Thyroid gland (tissue), 4 donors: Measurements from ENCODE around the gene SUPT16H. TPM values are rescaled to one million over a fixed set of nuclear protein-coding genes. Genes with fewer than 3 reads are reported as not detected.
A peak's percentile ranks its signal among the peaks of the same experiment; 100 is the strongest.
"Not testable (repeated sequence)": the region's sequence is repeated elsewhere in the genome, so short reads cannot be mapped to it uniquely, and the experiment has no call there.

Experiments used
- DNase-seq, 2 donors: peaks; one replicate each; pipeline ENCODE4 v3.0.0-alpha.2; 2019
- H3K27ac ChIP-seq, 3 donors: fragments of 200-600 bp; sonication (generic); 1 replicate in 2 of 3; 2 replicates in 1 of 3; pipeline ENCODE4 v1.5.1; 2016 to 2019; ENCODE audit warnings: mild to moderate bottlenecking in 1 of 3, moderate library complexity in 1 of 3
- H3K27me3 ChIP-seq: fragments of 200-600 bp; sonication (generic); one replicate; pipeline ENCODE4 v1.5.1; 2019
- H3K36me3 ChIP-seq, 2 donors: fragments of 200-600 bp; sonication (generic); one replicate each; pipeline ENCODE4 v1.5.1; 2016 to 2019
- H3K4me1 ChIP-seq, 2 donors: fragments of 200-600 bp; sonication (generic); one replicate each; pipeline ENCODE4 v1.5.1; 2017 to 2019
- H3K4me3 ChIP-seq, 3 donors: fragments of 200-600 bp; sonication (generic); replicated peaks in 1 of 3; 1 replicate in 2 of 3; 2 replicates in 1 of 3; pipeline ENCODE4 v1.5.1; 2016; ENCODE audit warnings: mild to moderate bottlenecking in 1 of 3
- H3K9me3 ChIP-seq: fragments of 200-600 bp; sonication (generic); one replicate; pipeline ENCODE4 v1.5.1; 2017
- CTCF ChIP-seq, 6 experiments: fragments of 200-600 bp in 3 of 6; fragments of 450-650 bp in 3 of 6; sonication (generic) in 3 of 6; IDR thresholded peaks; one replicate each; pipeline ENCODE4 v1.5.1; 2016 to 2019; ENCODE audit warnings: antibody characterized with exemption in 6 of 6, mild to moderate bottlenecking in 2 of 6, inconsistent platforms in 1 of 6, moderate library complexity in 1 of 6
- POLR2A ChIP-seq, 2 donors: fragments of 450-650 bp; IDR thresholded peaks; one replicate each; pipeline ENCODE4 v1.6.1; 2017; ENCODE audit warnings: antibody characterized with exemption in 2 of 2, mild to moderate bottlenecking in 2 of 2, moderate library complexity in 1 of 2
- WGBS, 2 donors: methylation state at CpG; one replicate each; pipeline ENCODE4 v1.1.5; 2017; 5-methylcytosine and 5-hydroxymethylcytosine counted together
- intact Hi-C: fragments of 100-400 bp; cut with DNase I; formaldehyde crosslinking; loops from one replicate; pipeline ENCODE4 v1.15.1; 2023
- total RNA-seq, 4 donors: library from RNA; depleted of rRNA; stranded (reverse); fragments of >200 nt; gene quantifications; one replicate each; pipeline ENCODE4 v1.2.3, GENCODE V29; 2016

Gene SUPT16H
- total RNA-seq, 4 donors from 2014 or later, result 58.4 to 87.0 (median 69.9) TPM

GRCh38 chr14:21384494-21384851 lies 654 bp upstream of the SUPT16H start:
- DNase-seq, result no peak
- peaks cover 13 to 17% of the 10 kb centered on the region in 2 donors for H3K4me1 ChIP-seq
- 1 to 4% methylated on average over 12 of the region's 12 CpGs for WGBS, 2 donors
- H3K4me3 ChIP-seq, result peak overlapping the region; percentile 12 to 60 (median 29)
- intact Hi-C loops, result loop anchor here (10.0 kb wide), 1 partner anchor 120 kb away; the partner anchor contains the start of gene HNRNPC
- TF ChIP-seq POLR2A (IDR thresholded peaks at IDR 0.05), result no peak
- no peak for TF ChIP-seq CTCF (IDR thresholded peaks at IDR 0.05)
- no peaks in the 10 kb centered on the region for H3K27me3 ChIP-seq
- H3K27ac ChIP-seq, result peak overlapping the region; percentile 62 to 88 (median 78)
- H3K9me3 ChIP-seq, result no peaks in the 10 kb centered on the region
- H3K36me3 ChIP-seq, result peaks cover 0 to 22% of the 10 kb centered on the region in 2 donors

- no peak for TF ChIP-seq CTCF (IDR thresholded peaks at IDR 0.05)
- no peak for TF ChIP-seq POLR2A (IDR thresholded peaks at IDR 0.05)
- H3K36me3 ChIP-seq, result peaks cover 0 to 17% of the 10 kb centered on the region in 2 donors
- peak; percentile 48 to 49 for DNase-seq
- peaks cover 13 to 17% of the 10 kb centered on the region in 2 donors for H3K4me1 ChIP-seq
- intact Hi-C loops, result loop anchor here (10.0 kb wide), 1 partner anchor 118 kb away; the partner anchor contains the start of gene HNRNPC
- H3K27ac ChIP-seq, result peak overlapping the region; percentile 62 to 88 (median 78)
- H3K27me3 ChIP-seq, result no peaks in the 10 kb centered on the region
- no peaks in the 10 kb centered on the region for H3K9me3 ChIP-seq
- WGBS, 2 donors, result 1% methylated on average over 39 of the region's 39 CpGs
- peak overlapping the region; percentile 12 to 75 (median 60) for H3K4me3 ChIP-seq
Measured at GRCh38 chr14:21382886-21383847, 652 bp downstream of the SUPT16H start.

GRCh38 chr14:21382095-21382494 lies 1.7 kb downstream of the SUPT16H start:
- intact Hi-C loops, result loop anchor here (10.0 kb wide), 1 partner anchor 117 kb away; the partner anchor contains the start of gene HNRNPC
- TF ChIP-seq CTCF (IDR thresholded peaks at IDR 0.05), result no peak
- TF ChIP-seq POLR2A (IDR thresholded peaks at IDR 0.05), result no peak
- H3K4me3 ChIP-seq, result no peak overlapping the region
- no peaks in the 10 kb centered on the region for H3K9me3 ChIP-seq
- H3K4me1 ChIP-seq, result peaks cover 13 to 17% of the 10 kb centered on the region in 2 donors
- H3K27ac ChIP-seq, result no peak overlapping the region
- DNase-seq, result no peak
- peaks cover 0 to 15% of the 10 kb centered on the region in 2 donors for H3K36me3 ChIP-seq
- no peaks in the 10 kb centered on the region for H3K27me3 ChIP-seq

GRCh38 chr14:21379338-21379737 lies 4.5 kb downstream of the SUPT16H start:
- H3K4me1 ChIP-seq, result peaks cover 13 to 17% of the 10 kb centered on the region in 2 donors
- no peak overlapping the region for H3K27ac ChIP-seq
- TF ChIP-seq CTCF (IDR thresholded peaks at IDR 0.05) (no peak), POLR2A (IDR thresholded peaks at IDR 0.05) (no peak)
- no peaks in the 10 kb centered on the region for H3K27me3 ChIP-seq
- 86 to 89% methylated on average over 6 of the region's 6 CpGs for WGBS, 2 donors
- H3K36me3 ChIP-seq, result no peaks in the 10 kb centered on the region
- no peak overlapping the region for H3K4me3 ChIP-seq
- no peaks in the 10 kb centered on the region for H3K9me3 ChIP-seq
- DNase-seq, result no peak
- intact Hi-C loops, result no loop called here

- no peaks in the 10 kb centered on the region for H3K9me3 ChIP-seq
- no peak overlapping the region for H3K4me3 ChIP-seq
- no peak overlapping the region for H3K27ac ChIP-seq
- no peak for TF ChIP-seq CTCF (IDR thresholded peaks at IDR 0.05)
- no peak for TF ChIP-seq POLR2A (IDR thresholded peaks at IDR 0.05)
- intact Hi-C loops, result no loop called here
- no peaks in the 10 kb centered on the region for H3K4me1 ChIP-seq
- DNase-seq, result no peak
- no peaks in the 10 kb centered on the region for H3K27me3 ChIP-seq
- peaks cover 8 to 17% of the 10 kb centered on the region in 2 donors for H3K36me3 ChIP-seq
- WGBS, 2 donors, result 93 to 94% methylated on average over 1 of the region's 1 CpG
Measured at GRCh38 chr14:21373980-21374379, 9.8 kb downstream of the SUPT16H start.

- H3K27me3 ChIP-seq, H3K27ac ChIP-seq, H3K4me1 ChIP-seq, H3K9me3 ChIP-seq, intact Hi-C loops, H3K4me3 ChIP-seq, DNase-seq: not testable (repeated sequence)
- peaks cover 20 to 22% of the 10 kb centered on the region in 2 donors for H3K36me3 ChIP-seq
- 95 to 100% methylated on average over 1 of the region's 1 CpG for WGBS, 2 donors
Measured at GRCh38 chr14:21372814-21373213, 11.0 kb downstream of the SUPT16H start.
